HepG2 (cell line): ENCODE results near the gene IGF2BP1. TPM values are rescaled to one million over a fixed set of nuclear protein-coding genes. Genes with fewer than 3 reads are reported as not detected.
A peak's percentile ranks its signal among the peaks of the same experiment; 100 is the strongest.

ENCODE experiments used
- ATAC-seq: fragments of 200-7000 bp; cut with Tn5 transposase; 3 replicates; pipeline ENCODE4 v1.9.1; 2020; ENCODE audit warnings: mild to moderate bottlenecking, moderate library complexity
- BruUV-seq: library from RNA; stranded (reverse); fragments of 400-500 nt; replicated peaks from 2 replicates; lab custom pipeline; 2021; lab: Mats Ljungman, UMichigan
- CTCF ChIA-PET: fragments of 300-600 bp; formaldehyde crosslinking; extraction: SDS; loops from one replicate; lab custom pipeline; 2021; ENCODE audit warnings: low total read pairs, inconsistent platforms, low intra/inter-chr PET ratio; lab: Yijun Ruan, JAX
- POLR2A ChIA-PET: fragments of 350-600 bp; sonication (Branson Sonifier 250); formaldehyde crosslinking; loops from one replicate; lab custom pipeline; 2020; ENCODE audit warnings: antibody characterized with exemption, inconsistent platforms; lab: Yijun Ruan, JAX
- DNase-seq: peaks from one replicate; pipeline ENCODE4 v3.0.0-alpha.2; 2015; ENCODE audit warnings: low spot score
- FAIRE-seq: peaks from 3 replicates; lab custom pipeline; 2011; peaks lifted over from hg19 to GRCh38; lab: Jason Lieb, UNC
- H2AFZ ChIP-seq: one replicate; pipeline ENCODE4 v1.6.1; 2011; ENCODE audit warnings: low read length, inconsistent platforms
- H3K27ac ChIP-seq: fragments of 300-600 bp; 3 replicates; pipeline ENCODE4 v1.8.0; 2011; ENCODE audit warnings: mixed run types, mild to moderate bottlenecking, mixed read lengths, low read length, inconsistent platforms; ENCODE audit not compliant: insufficient read depth; ENCODE audit errors: extremely low read length
- H3K27me3 ChIP-seq, 2 experiments: fragments of 200-600 bp in 1 of 2; 2 replicates in 1 of 2; 3 replicates in 1 of 2; pipeline versions ENCODE4 v1.6.0 to v1.8.0; 2011; ENCODE audit warnings: low read length in 2 of 2, mild to moderate bottlenecking in 2 of 2, moderate library complexity in 2 of 2, inconsistent platforms in 1 of 2; ENCODE audit not compliant: insufficient read depth in 2 of 2, control insufficient read depth in 1 of 2
- H3K36me3 ChIP-seq, 2 experiments: fragments of 200-600 bp in 1 of 2; replicated peaks in 1 of 2; 2 replicates in 1 of 2; 3 replicates in 1 of 2; pipeline versions ENCODE4 v1.5.1 to v1.8.0; 2011; ENCODE audit warnings: low read length in 2 of 2, inconsistent platforms in 1 of 2; ENCODE audit not compliant: insufficient read depth in 2 of 2, control insufficient read depth in 1 of 2
- H3K4me1 ChIP-seq: 2 replicates; pipeline ENCODE4 v1.5.1; 2012; ENCODE audit warnings: low read length, inconsistent platforms; ENCODE audit not compliant: insufficient read depth
- H3K4me2 ChIP-seq: 2 replicates; pipeline ENCODE4 v1.6.0; 2011; ENCODE audit warnings: low read depth, low read length, inconsistent platforms
- H3K4me3 ChIP-seq, 3 experiments: fragments of 200-600 bp in 1 of 3; sonication (generic), shearing (Covaris generic) in 1 of 3; replicated peaks in 1 of 3; 2 replicates each; pipeline ENCODE4 v1.5.1; 2011 to 2016; ENCODE audit warnings: low read length in 3 of 3, inconsistent platforms in 2 of 3, low read depth in 2 of 3, mild to moderate bottlenecking in 2 of 3, control low read depth in 1 of 3, mixed read lengths in 1 of 3; ENCODE audit not compliant: insufficient read depth in 1 of 3
- H3K79me2 ChIP-seq: one replicate; pipeline ENCODE4 v1.6.1; 2011; ENCODE audit warnings: low read length, inconsistent platforms; ENCODE audit not compliant: insufficient read depth
- H3K9ac ChIP-seq: 2 replicates; pipeline ENCODE4 v1.6.0; 2011; ENCODE audit warnings: mild to moderate bottlenecking, low read depth, low read length, inconsistent platforms; ENCODE audit not compliant: insufficient read depth
- H3K9me3 ChIP-seq: 2 replicates; pipeline ENCODE4 v1.5.1; 2012; ENCODE audit warnings: mild to moderate bottlenecking, low read length
- H4K20me1 ChIP-seq: 2 replicates; pipeline ENCODE4 v1.6.0; 2011; ENCODE audit warnings: inconsistent platforms, mild to moderate bottlenecking, low read length, moderate library complexity; ENCODE audit not compliant: insufficient read depth
- ATF6 ChIP-seq: sonication (generic); formaldehyde crosslinking; conservative IDR thresholded peaks from 2 replicates; pipeline ENCODE4 v1.4.0; 2020; ENCODE audit warnings: missing genetic modification reagents
- KDM4B ChIP-seq: sonication (generic); formaldehyde crosslinking; IDR thresholded peaks from 2 replicates; pipeline ENCODE4 v1.4.0; 2020; ENCODE audit warnings: missing genetic modification reagents
- RBFOX2 ChIP-seq: fragments of 200-400 bp; formaldehyde crosslinking; IDR thresholded peaks from 2 replicates; pipeline ENCODE4 v1.6.1; 2017; ENCODE audit warnings: low read depth, mild to moderate bottlenecking, low read length
- SALL1 ChIP-seq: sonication (generic); formaldehyde crosslinking; IDR thresholded peaks from 2 replicates; pipeline ENCODE4 v1.8.0; 2022; ENCODE audit warnings: mild to moderate bottlenecking, missing genetic modification reagents
- ZBTB38 ChIP-seq: sonication (generic); formaldehyde crosslinking; IDR thresholded peaks from 2 replicates; pipeline ENCODE4 v1.5.1; 2020; ENCODE audit warnings: mild to moderate bottlenecking, missing genetic modification reagents
- ZNF276 ChIP-seq: sonication (generic); formaldehyde crosslinking; IDR thresholded peaks from 2 replicates; pipeline ENCODE4 v1.4.0; 2020; ENCODE audit warnings: mild to moderate bottlenecking, low read depth, missing genetic modification reagents
- ZNF83 ChIP-seq: sonication (generic); formaldehyde crosslinking; IDR thresholded peaks from 2 replicates; pipeline ENCODE4 v1.4.0; 2020; ENCODE audit warnings: missing genetic modification reagents, mild to moderate bottlenecking, borderline replicate concordance
- WGBS: methylation state at CpG from one replicate; pipeline ENCODE4 v1.1.6; 2017; ENCODE audit warnings: low lambda C conversion rate; 5-methylcytosine and 5-hydroxymethylcytosine counted together
- in situ Hi-C: cut with HindIII; loops from 2 replicates; pipeline ENCODE4 v1.10.0; 2017; ENCODE audit warnings: low pct_unique_long_range_greater_than_20kb; ENCODE audit not compliant: extremely low pct_ligation_motif_present
- intact Hi-C: fragments of 100-400 bp; cut with micrococcal nuclease; formaldehyde crosslinking; loops from one replicate; pipeline ENCODE4 v1.10.0; 2022; ENCODE audit not compliant: unreplicated experiment
- polyA plus RNA-seq, 8 experiments: library from polyadenylated mRNA; depleted of rRNA in 3 of 8; stranded (reverse) in 7 of 8; unstranded in 1 of 8; fragments of >200 nt; fragmentation: Illumina TruSeq in 4 of 8; extraction: Trizol in 4 of 8; gene quantifications; 2 replicates each; pipeline versions ENCODE4 v1.2.1 to v1.2.3, GENCODE V29; 2011 to 2016; ENCODE audit warnings: low read depth in 4 of 8, missing spikeins in 1 of 8, mixed read lengths in 1 of 8; ENCODE audit not compliant: insufficient read depth in 1 of 8
- total RNA-seq, 5 experiments: library from RNA; depleted of rRNA; stranded (reverse); fragments of >200 nt; fragmentation: Illumina TruSeq; extraction: Trizol; gene quantifications; 2 replicates each; pipeline ENCODE4 v1.2.3, GENCODE V29; 2016; ENCODE audit warnings: low read depth in 1 of 5
- TF ChIP-seq, protein P1 (sequence below): sonication (generic); formaldehyde crosslinking; IDR thresholded peaks from 2 replicates; pipeline ENCODE4 v1.4.0; 2020; ENCODE audit warnings: missing genetic modification reagents

The IGF2BP1 gene
- total and polyA plus RNA-seq, 2 of the 13 experiments (the other 11 are each of a cell fraction or from before 2014, with no cell fraction given), result 29.7 to 75.1 TPM

GRCh38 chr17:49002766-49003165 is 5.6 kb downstream of the IGF2BP1 start:
- peaks cover 6 to 25% of the 10 kb centered on the region in 2 experiments; a peak in 4 of 5 replicates for H3K36me3 ChIP-seq
- no peak for FAIRE-seq

GRCh38 chr17:49003557-49004511 is 6.6 kb downstream of the IGF2BP1 start:
- no TSS peak for BruUV-seq
- H3K27ac ChIP-seq, result peak overlapping the region; percentile 95
- H3K9me3 ChIP-seq, result no peaks in the 10 kb centered on the region
- no peak for DNase-seq
- ChIA-PET POLR2A (interaction anchor here (0.6 to 5.3 kb wide), 11 partner anchors 7 to 111 kb away, joined by 3 to 61 read pairs (median 5); partner anchors contain the start of genes ATP5MC1, IGF2BP1 and SNF8), CTCF (no interaction called here)
- peaks cover 6 to 25% of the 10 kb centered on the region in 2 experiments; a peak in 4 of 5 replicates for H3K36me3 ChIP-seq
- WGBS, result 12% methylated on average over 34 of the region's 39 CpGs
- peaks cover 72% of the 10 kb centered on the region for H3K4me1 ChIP-seq
- FAIRE-seq, result no peak
- H2AFZ ChIP-seq, result no peak overlapping the region
- peak overlapping the region; percentile 87 for H3K4me2 ChIP-seq
- H3K9ac ChIP-seq, result peak overlapping the region; percentile 99
- ATAC-seq, result peak; percentile 69
- peaks cover 100% of the 10 kb centered on the region for H3K79me2 ChIP-seq
- peaks cover 51% of the 10 kb centered on the region for H4K20me1 ChIP-seq
- peak overlapping the region; percentile 62 to 97 (median 62) for H3K4me3 ChIP-seq
- H3K27me3 ChIP-seq, result no peaks in the 10 kb centered on the region; a peak in 1 of 5 replicates
- in situ Hi-C loops (no loop called here), intact Hi-C loops (no loop called here)
- TF ChIP-seq, protein P1, sequence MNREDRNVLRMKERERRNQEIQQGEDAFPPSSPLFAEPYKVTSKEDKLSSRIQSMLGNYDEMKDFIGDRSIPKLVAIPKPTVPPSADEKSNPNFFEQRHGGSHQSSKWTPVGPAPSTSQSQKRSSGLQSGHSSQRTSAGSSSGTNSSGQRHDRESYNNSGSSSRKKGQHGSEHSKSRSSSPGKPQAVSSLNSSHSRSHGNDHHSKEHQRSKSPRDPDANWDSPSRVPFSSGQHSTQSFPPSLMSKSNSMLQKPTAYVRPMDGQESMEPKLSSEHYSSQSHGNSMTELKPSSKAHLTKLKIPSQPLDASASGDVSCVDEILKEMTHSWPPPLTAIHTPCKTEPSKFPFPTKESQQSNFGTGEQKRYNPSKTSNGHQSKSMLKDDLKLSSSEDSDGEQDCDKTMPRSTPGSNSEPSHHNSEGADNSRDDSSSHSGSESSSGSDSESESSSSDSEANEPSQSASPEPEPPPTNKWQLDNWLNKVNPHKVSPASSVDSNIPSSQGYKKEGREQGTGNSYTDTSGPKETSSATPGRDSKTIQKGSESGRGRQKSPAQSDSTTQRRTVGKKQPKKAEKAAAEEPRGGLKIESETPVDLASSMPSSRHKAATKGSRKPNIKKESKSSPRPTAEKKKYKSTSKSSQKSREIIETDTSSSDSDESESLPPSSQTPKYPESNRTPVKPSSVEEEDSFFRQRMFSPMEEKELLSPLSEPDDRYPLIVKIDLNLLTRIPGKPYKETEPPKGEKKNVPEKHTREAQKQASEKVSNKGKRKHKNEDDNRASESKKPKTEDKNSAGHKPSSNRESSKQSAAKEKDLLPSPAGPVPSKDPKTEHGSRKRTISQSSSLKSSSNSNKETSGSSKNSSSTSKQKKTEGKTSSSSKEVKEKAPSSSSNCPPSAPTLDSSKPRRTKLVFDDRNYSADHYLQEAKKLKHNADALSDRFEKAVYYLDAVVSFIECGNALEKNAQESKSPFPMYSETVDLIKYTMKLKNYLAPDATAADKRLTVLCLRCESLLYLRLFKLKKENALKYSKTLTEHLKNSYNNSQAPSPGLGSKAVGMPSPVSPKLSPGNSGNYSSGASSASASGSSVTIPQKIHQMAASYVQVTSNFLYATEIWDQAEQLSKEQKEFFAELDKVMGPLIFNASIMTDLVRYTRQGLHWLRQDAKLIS (CRISPR knock-in tag), result no peak
- 0 out of 2 replicates have a peak, but pooled peaks have one; percentile 10 for TF ChIP-seq SALL1 (CRISPR knock-in tag)
- TF ChIP-seq ZNF83, result no peak
- no peak for TF ChIP-seq ZNF276
- no peak for TF ChIP-seq ATF6 (CRISPR knock-in tag)
- TF ChIP-seq ZBTB38 (CRISPR knock-in tag), result no peak

More at GRCh38 chr17:49002766-49003165, 5.6 kb downstream of the IGF2BP1 start:
- in situ Hi-C loops, result no loop called here
- intact Hi-C loops, result no loop called here
- POLR2A ChIA-PET, result interaction anchor here (1.5 to 3.8 kb wide), 3 partner anchors 32 to 58 kb away, joined by 5 to 27 read pairs (median 7); partner anchors contain the start of gene SNF8
- Histone ChIP-seq H3K27me3 (no peaks in the 10 kb centered on the region; a peak in 1 of 5 replicates), H2AFZ (no peak overlapping the region), H3K4me2 (peak overlapping the region; percentile 87), H3K9ac (peak overlapping the region; percentile 99), H3K9me3 (no peaks in the 10 kb centered on the region), H3K27ac (peak overlapping the region; percentile 95), H3K79me2 (peaks cover 100% of the 10 kb centered on the region), H4K20me1 (peaks cover 44% of the 10 kb centered on the region), H3K4me1 (peaks cover 61% of the 10 kb centered on the region), H3K4me3 (peak overlapping the region; percentile 62 to 97 (median 62); a peak in 5 of 6 replicates)
- CTCF ChIA-PET, result no interaction called here
- ATAC-seq, result no peak
- DNase-seq, result no peak
- BruUV-seq, result no TSS peak
- TF ChIP-seq KDM4B (no peak), RBFOX2 (0 out of 2 replicates have a peak, but pooled peaks have one; percentile 2)
